Liver (tissue), 3 donors: ENCODE data around the gene CD163.

Experiments
- EGR1 ChIP-seq, 2 donors: IDR thresholded peaks; 2 replicates each; pipeline ENCODE4 v1.6.1; 2016 to 2018; ENCODE audit warnings: antibody characterized with exemption in 2 of 2, low read depth in 2 of 2
- FOXA1 ChIP-seq: IDR thresholded peaks from 2 replicates; pipeline ENCODE4 v1.6.1; 2016; ENCODE audit warnings: antibody characterized with exemption
- GABPA ChIP-seq, 2 donors: IDR thresholded peaks in 1 of 2; conservative IDR thresholded peaks in 1 of 2; 2 replicates each; pipeline ENCODE4 v1.6.1; 2016; ENCODE audit warnings: antibody characterized with exemption in 2 of 2, mild to moderate bottlenecking in 1 of 2, moderate library complexity in 1 of 2
- HNF4G ChIP-seq: IDR thresholded peaks from 2 replicates; pipeline ENCODE4 v1.6.1; 2016; ENCODE audit warnings: antibody characterized with exemption
- NR2F2 ChIP-seq: IDR thresholded peaks from 2 replicates; pipeline ENCODE4 v1.6.1; 2016; ENCODE audit warnings: antibody characterized with exemption
- RAD21 ChIP-seq, 2 donors: IDR thresholded peaks; 2 replicates each; pipeline ENCODE4 v1.6.1; 2016; ENCODE audit warnings: antibody characterized with exemption in 2 of 2, mild to moderate bottlenecking in 2 of 2
- SP1 ChIP-seq: IDR thresholded peaks from 2 replicates; pipeline ENCODE4 v1.6.1; 2018; ENCODE audit warnings: antibody characterized with exemption, mild to moderate bottlenecking
- TAF1 ChIP-seq: conservative IDR thresholded peaks from 2 replicates; pipeline ENCODE4 v1.6.1; 2016; ENCODE audit warnings: antibody characterized with exemption, mild to moderate bottlenecking
- TF ChIP-seq, protein P1 (sequence below): fragments of 150-350 bp; IDR thresholded peaks from 2 replicates; pipeline ENCODE4 v1.5.1; 2017; ENCODE audit warnings: improper control_type of control experiment, low read depth, low read length; ENCODE audit not compliant: missing input control
- TF ChIP-seq, protein P2 (sequence below): IDR thresholded peaks from 2 replicates; pipeline ENCODE4 v1.6.1; 2016; ENCODE audit warnings: antibody characterized with exemption
- TF ChIP-seq, protein P3 (sequence below): IDR thresholded peaks from 2 replicates; pipeline ENCODE4 v1.6.1; 2016; ENCODE audit warnings: antibody characterized with exemption, mild to moderate bottlenecking
- TF ChIP-seq, protein P4 (sequence below): IDR thresholded peaks from 2 replicates; pipeline ENCODE4 v1.6.1; 2016; ENCODE audit warnings: antibody characterized with exemption
- donor health status: healthy.
- donor health status: healthy.

DNA sequence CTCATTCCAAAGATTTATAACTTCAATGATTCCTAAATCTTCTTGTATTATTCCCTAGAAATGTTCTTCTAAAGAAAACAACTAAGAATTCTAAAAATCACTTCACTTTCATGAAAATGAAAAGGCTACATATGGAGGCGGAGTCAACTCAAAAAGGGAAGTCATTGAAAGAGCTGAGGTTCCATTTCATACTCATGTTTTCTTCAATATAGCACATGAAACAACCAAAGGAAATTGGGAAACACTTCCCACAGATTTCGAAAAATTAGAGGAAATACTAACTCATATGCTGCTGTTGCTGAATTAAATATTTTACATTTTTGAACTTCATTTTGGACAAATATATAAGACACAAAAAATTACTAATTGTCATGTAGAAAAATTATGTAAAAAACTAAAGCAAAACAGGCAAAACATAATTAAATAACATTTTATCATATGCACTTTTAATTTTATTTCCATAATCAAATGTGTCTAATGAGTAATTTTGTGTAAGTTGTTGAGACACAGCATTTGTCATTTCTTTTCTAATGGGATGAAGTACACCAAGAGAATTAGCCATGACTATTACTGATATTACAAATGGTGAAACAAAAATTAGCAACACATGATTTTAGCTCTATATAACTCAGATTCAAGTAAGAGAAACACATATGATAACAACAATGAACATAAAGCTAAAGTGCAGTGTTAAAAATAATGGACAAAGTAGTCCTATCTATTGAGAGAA, at the start of gene CD163:
- TF ChIP-seq, protein P1, sequence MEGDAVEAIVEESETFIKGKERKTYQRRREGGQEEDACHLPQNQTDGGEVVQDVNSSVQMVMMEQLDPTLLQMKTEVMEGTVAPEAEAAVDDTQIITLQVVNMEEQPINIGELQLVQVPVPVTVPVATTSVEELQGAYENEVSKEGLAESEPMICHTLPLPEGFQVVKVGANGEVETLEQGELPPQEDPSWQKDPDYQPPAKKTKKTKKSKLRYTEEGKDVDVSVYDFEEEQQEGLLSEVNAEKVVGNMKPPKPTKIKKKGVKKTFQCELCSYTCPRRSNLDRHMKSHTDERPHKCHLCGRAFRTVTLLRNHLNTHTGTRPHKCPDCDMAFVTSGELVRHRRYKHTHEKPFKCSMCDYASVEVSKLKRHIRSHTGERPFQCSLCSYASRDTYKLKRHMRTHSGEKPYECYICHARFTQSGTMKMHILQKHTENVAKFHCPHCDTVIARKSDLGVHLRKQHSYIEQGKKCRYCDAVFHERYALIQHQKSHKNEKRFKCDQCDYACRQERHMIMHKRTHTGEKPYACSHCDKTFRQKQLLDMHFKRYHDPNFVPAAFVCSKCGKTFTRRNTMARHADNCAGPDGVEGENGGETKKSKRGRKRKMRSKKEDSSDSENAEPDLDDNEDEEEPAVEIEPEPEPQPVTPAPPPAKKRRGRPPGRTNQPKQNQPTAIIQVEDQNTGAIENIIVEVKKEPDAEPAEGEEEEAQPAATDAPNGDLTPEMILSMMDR, result no peak
- no peak for TF ChIP-seq HNF4G
- TF ChIP-seq, protein P2, sequence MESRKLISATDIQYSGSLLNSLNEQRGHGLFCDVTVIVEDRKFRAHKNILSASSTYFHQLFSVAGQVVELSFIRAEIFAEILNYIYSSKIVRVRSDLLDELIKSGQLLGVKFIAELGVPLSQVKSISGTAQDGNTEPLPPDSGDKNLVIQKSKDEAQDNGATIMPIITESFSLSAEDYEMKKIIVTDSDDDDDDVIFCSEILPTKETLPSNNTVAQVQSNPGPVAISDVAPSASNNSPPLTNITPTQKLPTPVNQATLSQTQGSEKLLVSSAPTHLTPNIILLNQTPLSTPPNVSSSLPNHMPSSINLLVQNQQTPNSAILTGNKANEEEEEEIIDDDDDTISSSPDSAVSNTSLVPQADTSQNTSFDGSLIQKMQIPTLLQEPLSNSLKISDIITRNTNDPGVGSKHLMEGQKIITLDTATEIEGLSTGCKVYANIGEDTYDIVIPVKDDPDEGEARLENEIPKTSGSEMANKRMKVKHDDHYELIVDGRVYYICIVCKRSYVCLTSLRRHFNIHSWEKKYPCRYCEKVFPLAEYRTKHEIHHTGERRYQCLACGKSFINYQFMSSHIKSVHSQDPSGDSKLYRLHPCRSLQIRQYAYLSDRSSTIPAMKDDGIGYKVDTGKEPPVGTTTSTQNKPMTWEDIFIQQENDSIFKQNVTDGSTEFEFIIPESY, result no peak
- TF ChIP-seq TAF1, result no peak
- TF ChIP-seq SP1, result no peak
- TF ChIP-seq RAD21 (IDR thresholded peaks at IDR 0.05), result no peak
- TF ChIP-seq EGR1 (IDR thresholded peaks at IDR 0.05; ENCODE audit: low read depth in 2 of 2), result no peak
- no peak for TF ChIP-seq FOXA1
- TF ChIP-seq, protein P3, sequence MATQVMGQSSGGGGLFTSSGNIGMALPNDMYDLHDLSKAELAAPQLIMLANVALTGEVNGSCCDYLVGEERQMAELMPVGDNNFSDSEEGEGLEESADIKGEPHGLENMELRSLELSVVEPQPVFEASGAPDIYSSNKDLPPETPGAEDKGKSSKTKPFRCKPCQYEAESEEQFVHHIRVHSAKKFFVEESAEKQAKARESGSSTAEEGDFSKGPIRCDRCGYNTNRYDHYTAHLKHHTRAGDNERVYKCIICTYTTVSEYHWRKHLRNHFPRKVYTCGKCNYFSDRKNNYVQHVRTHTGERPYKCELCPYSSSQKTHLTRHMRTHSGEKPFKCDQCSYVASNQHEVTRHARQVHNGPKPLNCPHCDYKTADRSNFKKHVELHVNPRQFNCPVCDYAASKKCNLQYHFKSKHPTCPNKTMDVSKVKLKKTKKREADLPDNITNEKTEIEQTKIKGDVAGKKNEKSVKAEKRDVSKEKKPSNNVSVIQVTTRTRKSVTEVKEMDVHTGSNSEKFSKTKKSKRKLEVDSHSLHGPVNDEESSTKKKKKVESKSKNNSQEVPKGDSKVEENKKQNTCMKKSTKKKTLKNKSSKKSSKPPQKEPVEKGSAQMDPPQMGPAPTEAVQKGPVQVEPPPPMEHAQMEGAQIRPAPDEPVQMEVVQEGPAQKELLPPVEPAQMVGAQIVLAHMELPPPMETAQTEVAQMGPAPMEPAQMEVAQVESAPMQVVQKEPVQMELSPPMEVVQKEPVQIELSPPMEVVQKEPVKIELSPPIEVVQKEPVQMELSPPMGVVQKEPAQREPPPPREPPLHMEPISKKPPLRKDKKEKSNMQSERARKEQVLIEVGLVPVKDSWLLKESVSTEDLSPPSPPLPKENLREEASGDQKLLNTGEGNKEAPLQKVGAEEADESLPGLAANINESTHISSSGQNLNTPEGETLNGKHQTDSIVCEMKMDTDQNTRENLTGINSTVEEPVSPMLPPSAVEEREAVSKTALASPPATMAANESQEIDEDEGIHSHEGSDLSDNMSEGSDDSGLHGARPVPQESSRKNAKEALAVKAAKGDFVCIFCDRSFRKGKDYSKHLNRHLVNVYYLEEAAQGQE, result no peak
- no peak for TF ChIP-seq GABPA (IDR thresholded peaks at IDR 0.05 in 1 of 2, conservative IDR thresholded peaks at IDR 0.05 in 1 of 2)
- TF ChIP-seq, protein P4, sequence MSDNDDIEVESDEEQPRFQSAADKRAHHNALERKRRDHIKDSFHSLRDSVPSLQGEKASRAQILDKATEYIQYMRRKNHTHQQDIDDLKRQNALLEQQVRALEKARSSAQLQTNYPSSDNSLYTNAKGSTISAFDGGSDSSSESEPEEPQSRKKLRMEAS, result no peak
- TF ChIP-seq NR2F2, result no peak
